Keratinocyte (primary cell): ENCODE results near the gene PCSK6. TPM values are rescaled to one million over a fixed set of nuclear protein-coding genes. Genes with fewer than 3 reads are reported as not detected.

Experiments used
- DNase-seq: peaks from one replicate; pipeline ENCODE4 v3.0.0-alpha.2; 2011; ENCODE audit warnings: low read depth, missing footprints, low spot score
- FAIRE-seq: peaks from 2 replicates; lab custom pipeline; 2011; peaks lifted over from hg19 to GRCh38; lab: Jason Lieb, UNC
- H2AFZ ChIP-seq: 2 replicates; pipeline ENCODE4 v1.6.0; 2012; ENCODE audit warnings: low read length, control low read depth, inconsistent platforms; ENCODE audit not compliant: control insufficient read depth
- H3K27ac ChIP-seq: 2 replicates; pipeline ENCODE4 v1.5.1; 2011; ENCODE audit warnings: low read length; ENCODE audit not compliant: control insufficient read depth, insufficient read depth
- H3K27me3 ChIP-seq: 3 replicates; pipeline ENCODE4 v1.6.0; 2011; ENCODE audit warnings: low read length; ENCODE audit not compliant: control insufficient read depth, insufficient read depth; ENCODE audit errors: extremely low read depth
- H3K36me3 ChIP-seq, 2 experiments: 2 replicates in 1 of 2; 3 replicates in 1 of 2; pipeline ENCODE4 v1.5.1; 2011; ENCODE audit warnings: low read length in 2 of 2, mild to moderate bottlenecking in 1 of 2; ENCODE audit not compliant: control insufficient read depth in 2 of 2, insufficient read depth in 2 of 2; ENCODE audit errors: extremely low read depth in 1 of 2
- H3K4me1 ChIP-seq: 3 replicates; pipeline ENCODE4 v1.5.1; 2011; ENCODE audit warnings: low read length; ENCODE audit not compliant: control insufficient read depth, insufficient read depth; ENCODE audit errors: extremely low read depth
- H3K4me2 ChIP-seq: 3 replicates; pipeline ENCODE4 v1.6.0; 2011; ENCODE audit warnings: low read depth, low read length; ENCODE audit not compliant: control insufficient read depth, insufficient read depth; ENCODE audit errors: extremely low read depth
- H3K4me3 ChIP-seq, 3 experiments: fragments of 200-600 bp in 1 of 3; sonication (generic) in 1 of 3; 2 replicates in 2 of 3; 3 replicates in 1 of 3; pipeline ENCODE4 v1.5.1; 2011 to 2016; ENCODE audit warnings: low read length in 3 of 3, mild to moderate bottlenecking in 3 of 3, control low read depth in 2 of 3, inconsistent platforms in 1 of 3, low read depth in 1 of 3, mixed read lengths in 1 of 3, mixed run types in 1 of 3, moderate library complexity in 1 of 3; ENCODE audit not compliant: control insufficient read depth in 2 of 3, insufficient read depth in 2 of 3; ENCODE audit errors: extremely low read depth in 1 of 3
- H3K79me2 ChIP-seq: 2 replicates; pipeline ENCODE4 v1.6.0; 2012; ENCODE audit warnings: low read length; ENCODE audit not compliant: control insufficient read depth, insufficient read depth
- H3K9ac ChIP-seq: 3 replicates; pipeline ENCODE4 v1.6.0; 2011; ENCODE audit warnings: low read length; ENCODE audit not compliant: control insufficient read depth, insufficient read depth; ENCODE audit errors: extremely low read depth
- H3K9me1 ChIP-seq: 3 replicates; pipeline ENCODE4 v1.6.0; 2011; ENCODE audit warnings: low read length; ENCODE audit not compliant: control insufficient read depth, insufficient read depth; ENCODE audit errors: extremely low read depth
- H3K9me3 ChIP-seq: 2 replicates; pipeline ENCODE4 v1.5.1; 2012; ENCODE audit warnings: low read depth, low read length; ENCODE audit not compliant: control insufficient read depth
- H4K20me1 ChIP-seq: 3 replicates; pipeline ENCODE4 v1.6.0; 2011; ENCODE audit warnings: low read length; ENCODE audit not compliant: control insufficient read depth, insufficient read depth; ENCODE audit errors: extremely low read depth
- CTCF ChIP-seq, 3 experiments: IDR thresholded peaks in 1 of 3; conservative IDR thresholded peaks in 1 of 3; optimal IDR thresholded peaks in 1 of 3; 2 replicates in 2 of 3; 3 replicates in 1 of 3; pipeline versions ENCODE3 to v1.5.1; 2011; ENCODE audit warnings: low read length in 3 of 3, mild to moderate bottlenecking in 3 of 3, moderate library complexity in 2 of 3, control low read depth in 1 of 3, inconsistent platforms in 1 of 3; ENCODE audit not compliant: insufficient read depth in 2 of 3; ENCODE audit errors: extremely low read depth in 1 of 3
- dilution Hi-C: fragments of 300-500 bp; cut with MboI; formaldehyde crosslinking; loops from one replicate; pipeline ENCODE4 v1.7.0; 2020; ENCODE audit warnings: low sequenced_read_pairs; ENCODE audit not compliant: extremely low pct_ligation_motif_present
- polyA plus RNA-seq, 5 experiments: library from polyadenylated mRNA; depleted of rRNA in 3 of 5; stranded (reverse) in 3 of 5; stranded (forward) in 1 of 5; unstranded in 1 of 5; fragments of >200 nt; gene quantifications; 1 replicate in 1 of 5; 2 replicates in 3 of 5; 3 replicates in 1 of 5; pipeline versions ENCODE4 v1.2.1 to v1.2.3, GENCODE V29; 2011 to 2012; ENCODE audit warnings: missing spikeins in 2 of 5, low read depth in 1 of 5, low replicate concordance in 1 of 5

The PCSK6 gene
- polyA plus RNA-seq, 1 donor (not counting 4 experiments of a cell fraction or from before 2014, with no cell fraction given), result 3.1 TPM

- H2AFZ ChIP-seq, result no peak overlapping the region
- H3K36me3 ChIP-seq, result no peaks in the 10 kb centered on the region
- FAIRE-seq (no peak), DNase-seq (no peak)
- no peaks in the 10 kb centered on the region for H3K9me3 ChIP-seq
- peaks cover 7% of the 10 kb centered on the region for H3K4me1 ChIP-seq
- no peak overlapping the region for H3K4me3 ChIP-seq
- H3K4me2 ChIP-seq, result no peak overlapping the region
- no peak overlapping the region for H3K27ac ChIP-seq
- H3K9ac ChIP-seq, result no peak overlapping the region
- H3K79me2 ChIP-seq, result peaks cover 20% of the 10 kb centered on the region
- TF ChIP-seq CTCF (optimal IDR thresholded peaks at IDR 0.05 in 1 of 3, IDR thresholded peaks at IDR 0.05 in 1 of 3, conservative IDR thresholded peaks at IDR 0.05 in 1 of 3; ENCODE audit: extremely low read depth in 1 of 3, insufficient read depth in 2 of 3, low read length in 3 of 3), result no peak
- no peaks in the 10 kb centered on the region for H3K9me1 ChIP-seq
- peaks cover 4% of the 10 kb centered on the region for H4K20me1 ChIP-seq
- dilution Hi-C loops, result no loop called here
- H3K27me3 ChIP-seq, result no peaks in the 10 kb centered on the region
These were observed 235.1 kb downstream of the PCSK6 start for GRCh38 chr15:101254157-101255050.

Other genes starting within 250 kb of the PCSK6 start
- 18.1 to 28.3 TPM (median 27.0 TPM) in 3 replicates for gene CHSY1, start 237.7 kb downstream of the PCSK6 start, polyA plus RNA-seq
- 56.3 to 82.2 TPM (median 76.8 TPM) in 3 replicates for gene SELENOS, start 212.2 kb downstream of the PCSK6 start, polyA plus RNA-seq
- gene SNRPA1, start 194.5 kb downstream of the PCSK6 start, polyA plus RNA-seq, result 44.3 to 106 TPM (median 82.6 TPM) in 3 replicates
- 42.1 to 58.5 TPM (median 56.7 TPM) in 3 replicates for gene TM2D3, start 162.7 kb upstream of the PCSK6 start, polyA plus RNA-seq
- gene TARS3, start 234.8 kb upstream of the PCSK6 start, polyA plus RNA-seq, result 2.8 to 3.9 TPM (median 3.0 TPM) in 3 replicates